Thyroid gland (tissue), 4 donors: ENCODE data around the gene SLC9A1.

Source experiments
- CTCF ChIP-seq, 6 experiments: fragments of 200-600 bp in 3 of 6; fragments of 450-650 bp in 3 of 6; sonication (generic) in 3 of 6; IDR thresholded peaks; one replicate each; pipeline ENCODE4 v1.5.1; 2016 to 2019; ENCODE audit warnings: antibody characterized with exemption in 6 of 6, mild to moderate bottlenecking in 2 of 6, inconsistent platforms in 1 of 6, moderate library complexity in 1 of 6
- POLR2A ChIP-seq, 2 donors: fragments of 450-650 bp; IDR thresholded peaks; one replicate each; pipeline ENCODE4 v1.6.1; 2017; ENCODE audit warnings: antibody characterized with exemption in 2 of 2, mild to moderate bottlenecking in 2 of 2, moderate library complexity in 1 of 2

- TF ChIP-seq CTCF (IDR thresholded peaks at IDR 0.05) (no peak), POLR2A (IDR thresholded peaks at IDR 0.05) (no peak)
Observed at GRCh38 chr1:27127419-27127818, 27.5 kb downstream of the SLC9A1 start.
